Skeletal muscle cell (primary cell): ENCODE results near the gene HPCAL1.
A peak's percentile ranks its signal among the peaks of the same experiment; 100 is the strongest.

Source experiments
- DNase-seq: peaks from one replicate; pipeline ENCODE4 v3.0.0-alpha.2; 2010; ENCODE audit warnings: low read depth
- H3K4me3 ChIP-seq: 2 replicates; pipeline ENCODE4 v1.5.1; 2011; ENCODE audit warnings: low read depth, mild to moderate bottlenecking, control low read depth, low read length, moderate library complexity

The HPCAL1 gene

GRCh38 chr2:10267551-10268465, 34.9 kb upstream of the HPCAL1 start:
- no peak overlapping the region for H3K4me3 ChIP-seq
- DNase-seq = no peak

- H3K4me3 ChIP-seq = no peak overlapping the region
- DNase-seq = no peak
Measured at GRCh38 chr2:10269291-10269690, 33.4 kb upstream of the HPCAL1 start.

- DNase-seq = no peak
Measured at GRCh38 chr2:10269711-10270610, 32.7 kb upstream of the HPCAL1 start.

GRCh38 chr2:10271509-10271908, 31.2 kb upstream of the HPCAL1 start:
- DNase-seq = no peak
- H3K4me3 ChIP-seq = no peak overlapping the region

More at GRCh38 chr2:10269711-10270610, 32.7 kb upstream of the HPCAL1 start:
- no peak overlapping the region for H3K4me3 ChIP-seq

- H3K4me3 ChIP-seq = no peak overlapping the region
- DNase-seq = no peak
Measured at GRCh38 chr2:10271946-10272345, 30.8 kb upstream of the HPCAL1 start.

- no peak for DNase-seq
- no peak overlapping the region for H3K4me3 ChIP-seq
Measured at GRCh38 chr2:10272464-10272863, 30.2 kb upstream of the HPCAL1 start.

- H3K4me3 ChIP-seq = no peak overlapping the region
- no peak for DNase-seq
Measured at GRCh38 chr2:10273215-10274175, 29.2 kb upstream of the HPCAL1 start.

- no peak overlapping the region for H3K4me3 ChIP-seq
- DNase-seq = no peak
Measured at GRCh38 chr2:10274376-10274775, 28.3 kb upstream of the HPCAL1 start.

- DNase-seq = no peak
Measured at GRCh38 chr2:10274983-10275802, 27.5 kb upstream of the HPCAL1 start.

GRCh38 chr2:10276481-10277292, 26.0 kb upstream of the HPCAL1 start:
- DNase-seq = no peak
- H3K4me3 ChIP-seq = no peak overlapping the region

More at GRCh38 chr2:10274983-10275802, 27.5 kb upstream of the HPCAL1 start:
- H3K4me3 ChIP-seq = no peak overlapping the region

- H3K4me3 ChIP-seq = no peak overlapping the region
- no peak for DNase-seq
Measured at GRCh38 chr2:10277293-10278028, 25.2 kb upstream of the HPCAL1 start.

GRCh38 chr2:10278029-10278762, 24.5 kb upstream of the HPCAL1 start:
- peak; percentile 60 for DNase-seq
- no peak overlapping the region for H3K4me3 ChIP-seq

- DNase-seq = no peak
- H3K4me3 ChIP-seq = no peak overlapping the region
Measured at GRCh38 chr2:10278763-10279471, 23.8 kb upstream of the HPCAL1 start.

- H3K4me3 ChIP-seq = no peak overlapping the region
- no peak for DNase-seq
Measured at GRCh38 chr2:10279472-10279870, 23.2 kb upstream of the HPCAL1 start.

- DNase-seq = no peak
- no peak overlapping the region for H3K4me3 ChIP-seq
Measured at GRCh38 chr2:10279946-10280463, 22.7 kb upstream of the HPCAL1 start.
